CD4-positive, alpha-beta T cell (primary cell): ENCODE measurements around the gene FANCM. TPM values are rescaled to one million over a fixed set of nuclear protein-coding genes. Genes with fewer than 3 reads are reported as not detected.

ENCODE experiments used
- ATAC-seq: fragments of 200-7000 bp; cut with Tn5 transposase; one replicate; pipeline ENCODE4 v1.10.0; 2022; ENCODE audit warnings: mild to moderate bottlenecking; ENCODE audit not compliant: poor library complexity
- CTCF ChIA-PET: fragments of 350-600 bp; sonication (Branson Sonifier 250); formaldehyde crosslinking; loops from one replicate; lab custom pipeline; 2021; ENCODE audit warnings: antibody characterized with exemption, inconsistent platforms; lab: Charles Lee
- POLR2A ChIA-PET: fragments of 350-600 bp; sonication (Branson Sonifier 250); formaldehyde crosslinking; loops from one replicate; lab custom pipeline; 2021; ENCODE audit warnings: antibody characterized with exemption, inconsistent platforms; lab: Charles Lee
- DNase-seq, 14 experiments: peaks; one replicate each; pipeline ENCODE4 v3.0.0-alpha.2; 2013 to 2020; ENCODE audit warnings: mixed read lengths in 2 of 14
- H3K27ac ChIP-seq, 2 donors: one replicate each; pipeline versions ENCODE4 v1.5.1 to v1.7.0; 2013; ENCODE audit warnings: low read length in 2 of 2, low read depth in 1 of 2, mild to moderate bottlenecking in 1 of 2
- H3K27me3 ChIP-seq, 2 experiments: 1 replicate in 1 of 2; 2 replicates in 1 of 2; pipeline versions ENCODE4 v1.6.1 to v1.7.0; 2013; ENCODE audit warnings: low read length in 2 of 2, control low read depth in 1 of 2, mild to moderate bottlenecking in 1 of 2, moderate library complexity in 1 of 2; ENCODE audit not compliant: insufficient read depth in 2 of 2, control insufficient read depth in 1 of 2
- H3K36me3 ChIP-seq: one replicate; pipeline ENCODE4 v1.6.1; 2013; ENCODE audit warnings: low read length, control low read depth; ENCODE audit not compliant: insufficient read depth
- H3K4me1 ChIP-seq: one replicate; pipeline ENCODE4 v1.6.1; 2013; ENCODE audit warnings: low read length, control low read depth; ENCODE audit not compliant: insufficient read depth
- H3K4me3 ChIP-seq: one replicate; pipeline ENCODE4 v1.5.1; 2013; ENCODE audit warnings: mild to moderate bottlenecking, low read length, moderate library complexity
- H3K9me3 ChIP-seq, 2 experiments: 1 replicate in 1 of 2; 2 replicates in 1 of 2; pipeline versions ENCODE4 v1.6.1 to v1.7.0; 2013; ENCODE audit warnings: low read length in 2 of 2, mild to moderate bottlenecking in 2 of 2, control low read depth in 1 of 2, moderate library complexity in 1 of 2; ENCODE audit not compliant: control insufficient read depth in 1 of 2, insufficient read depth in 1 of 2
- H3K27ac Mint-ChIP-seq: one replicate; pipeline ENCODE4 v1.8.0; 2020; ENCODE audit warnings: mixed read lengths
- H3K27me3 Mint-ChIP-seq: one replicate; pipeline ENCODE4 v1.8.0; 2021; ENCODE audit warnings: mixed read lengths
- H3K36me3 Mint-ChIP-seq: one replicate; pipeline ENCODE4 v1.8.0; 2021; ENCODE audit warnings: low read depth, mixed read lengths
- H3K4me1 Mint-ChIP-seq: one replicate; pipeline ENCODE4 v1.8.0; 2021; ENCODE audit warnings: low read depth, mixed read lengths
- H3K4me3 Mint-ChIP-seq: one replicate; pipeline ENCODE4 v1.8.0; 2020; ENCODE audit warnings: mild to moderate bottlenecking, mixed read lengths
- H3K9me3 Mint-ChIP-seq: one replicate; pipeline ENCODE4 v1.8.0; 2020; ENCODE audit warnings: mixed read lengths
- CTCF ChIP-seq: fragments of 200-600 bp; IDR thresholded peaks from one replicate; pipeline ENCODE4 v1.8.0; 2022; ENCODE audit warnings: antibody characterized with exemption, mild to moderate bottlenecking
- intact Hi-C, 2 experiments: fragments of 100-400 bp; cut with DNase I in 1 of 2; cut with micrococcal nuclease in 1 of 2; formaldehyde crosslinking; loops; one replicate each; pipeline versions ENCODE4 v1.15.1 to v1.9.0; 2023 to 2025; cut with DNase I, micrococcal nuclease
- total RNA-seq, 174 experiments: library from RNA in 2 of 174; stranded (reverse) in 2 of 174; gene quantifications; one replicate each; pipeline ENCODE4 v1.2.3 and lab custom pipeline; 2021 to 2026

Gene FANCM
- total RNA-seq, 2 experiments from 2014 or later = 6.1 to 8.8 TPM

- CTCF ChIA-PET = no interaction called here
- TF ChIP-seq CTCF = no peak
- Mint-ChIP-seq H3K27ac (no peak overlapping the region), H3K4me3 (no peak overlapping the region), H3K36me3 (peaks cover 14% of the 10 kb centered on the region), H3K4me1 (no peaks in the 10 kb centered on the region), H3K9me3 (no peaks in the 10 kb centered on the region), H3K27me3 (no peaks in the 10 kb centered on the region)
- no peaks in the 10 kb centered on the region for H3K36me3 ChIP-seq
- ATAC-seq (no peak), DNase-seq (no peak)
- H3K27ac ChIP-seq = no peak overlapping the region
- H3K9me3 ChIP-seq = no peaks in the 10 kb centered on the region
- H3K4me1 ChIP-seq = no peaks in the 10 kb centered on the region
- intact Hi-C loops = no loop called here
- H3K4me3 ChIP-seq = no peak overlapping the region
- POLR2A ChIA-PET = no interaction called here
- H3K27me3 ChIP-seq = no peaks in the 10 kb centered on the region
These were observed 45.6 kb downstream of the FANCM start for GRCh38 chr14:45181329-45181728.

DNA sequence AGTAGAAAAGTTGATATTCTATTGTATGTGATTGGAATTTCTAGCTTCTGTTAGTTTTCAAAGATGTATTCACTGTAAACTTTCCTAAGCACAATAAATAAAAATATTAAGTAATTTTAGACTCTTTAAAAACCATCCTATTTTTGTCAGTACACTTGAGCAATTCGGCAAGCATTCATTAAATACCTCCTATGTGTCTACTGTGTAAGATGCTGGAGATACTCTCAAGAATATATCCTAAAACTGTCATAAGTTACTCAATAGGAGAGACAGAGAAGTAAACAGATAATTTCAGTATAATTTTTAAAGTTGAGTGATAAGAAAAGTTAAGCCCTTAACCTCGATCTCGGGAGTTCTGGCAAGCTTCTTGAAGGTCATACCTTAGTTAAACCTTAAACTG, 46.1 kb downstream of the FANCM start:
- no peak overlapping the region for H3K4me3 Mint-ChIP-seq
- intact Hi-C loops = no loop called here
- CTCF ChIA-PET = no interaction called here

GRCh38 chr14:45185100-45185814, 49.5 kb downstream of the FANCM start:
- H3K9me3 ChIP-seq = no peaks in the 10 kb centered on the region
- H3K27me3 ChIP-seq = no peaks in the 10 kb centered on the region
- H3K27me3 Mint-ChIP-seq = no peaks in the 10 kb centered on the region
- no peaks in the 10 kb centered on the region for H3K9me3 Mint-ChIP-seq
- no peaks in the 10 kb centered on the region for H3K36me3 ChIP-seq
- no peaks in the 10 kb centered on the region for H3K4me1 Mint-ChIP-seq
- POLR2A ChIA-PET = no interaction called here
- no peak overlapping the region for H3K27ac ChIP-seq
- H3K4me3 Mint-ChIP-seq = no peak overlapping the region
- no peak for ATAC-seq
- H3K4me3 ChIP-seq = no peak overlapping the region
- TF ChIP-seq CTCF = no peak
- CTCF ChIA-PET = no interaction called here
- intact Hi-C loops = no loop called here
- DNase-seq = no peak
- no peaks in the 10 kb centered on the region for H3K4me1 ChIP-seq
- H3K27ac Mint-ChIP-seq = no peak overlapping the region
- peaks cover 26% of the 10 kb centered on the region for H3K36me3 Mint-ChIP-seq

More for the DNA sequence above, 46.1 kb downstream of the FANCM start:
- DNase-seq (no peak), ATAC-seq (no peak)
- Mint-ChIP-seq H3K36me3 (peaks cover 16% of the 10 kb centered on the region), H3K9me3 (no peaks in the 10 kb centered on the region), H3K27me3 (no peaks in the 10 kb centered on the region), H3K4me1 (no peaks in the 10 kb centered on the region), H3K27ac (no peak overlapping the region)
- POLR2A ChIA-PET = no interaction called here
- TF ChIP-seq CTCF = no peak
- Histone ChIP-seq H3K27ac (no peak overlapping the region), H3K4me3 (no peak overlapping the region), H3K36me3 (no peaks in the 10 kb centered on the region), H3K4me1 (no peaks in the 10 kb centered on the region), H3K9me3 (no peaks in the 10 kb centered on the region), H3K27me3 (no peaks in the 10 kb centered on the region)
